ENCODE measurements around the gene DAPK1. TPM values are rescaled to one million over a fixed set of nuclear protein-coding genes. Genes with fewer than 3 reads are reported as not detected.

The DAPK1 gene
- total RNA-seq, 1 donor from 2014 or later, result 38.3 TPM

Other genes with a start within 250 kb of the DAPK1 start
- 729 TPM for gene CTSL, start 228.3 kb downstream of the DAPK1 start, total RNA-seq